ENCODE data around the gene FZD10.

The FZD10 gene

DNA sequence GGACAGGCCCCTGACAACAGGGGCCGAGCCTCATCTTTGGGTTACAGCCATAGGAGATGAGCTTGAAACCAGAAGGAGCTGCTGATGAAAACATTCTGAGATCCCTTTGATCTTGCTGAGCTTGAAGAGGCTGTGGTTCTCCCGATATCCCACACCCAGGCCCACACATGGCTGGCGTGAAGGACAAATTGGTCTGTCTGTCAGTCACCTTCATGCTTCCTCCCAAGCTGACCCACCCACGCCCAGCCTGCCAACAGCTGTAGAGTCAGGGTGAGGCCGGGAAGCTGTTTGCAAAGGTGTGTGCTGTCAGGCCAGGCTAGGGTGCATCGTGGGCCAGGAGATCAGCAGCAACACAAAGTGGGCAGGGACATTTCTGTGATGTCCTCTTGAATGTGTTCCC is 43.2 kb downstream of the FZD10 start:
- no peaks in the 10 kb centered on the region for H3K27me3 ChIP-seq (ENCODE audit: insufficient read depth, low read length)
- H3K4me3 ChIP-seq (ENCODE audit: low read depth, low read length, poor library complexity, severe bottlenecking), result no peak overlapping the region
- H3K36me3 ChIP-seq (ENCODE audit: insufficient read depth, low read length), result no peaks in the 10 kb centered on the region
- no peaks in the 10 kb centered on the region for H3K79me2 ChIP-seq (ENCODE audit: insufficient read depth, low read length)
- no peak overlapping the region for H3K9ac ChIP-seq (ENCODE audit: low read length)
- H3K27ac ChIP-seq (ENCODE audit: low read depth, low read length, poor library complexity, severe bottlenecking), result no peak overlapping the region
- H3K4me2 ChIP-seq (ENCODE audit: low read length), result no peak overlapping the region
- H2AFZ ChIP-seq (ENCODE audit: low read length), result no peak overlapping the region
- no peak for TF ChIP-seq EZH2 (IDR thresholded peaks at IDR 0.05; ENCODE audit: borderline replicate concordance, low read length)
- TF ChIP-seq, protein P1, sequence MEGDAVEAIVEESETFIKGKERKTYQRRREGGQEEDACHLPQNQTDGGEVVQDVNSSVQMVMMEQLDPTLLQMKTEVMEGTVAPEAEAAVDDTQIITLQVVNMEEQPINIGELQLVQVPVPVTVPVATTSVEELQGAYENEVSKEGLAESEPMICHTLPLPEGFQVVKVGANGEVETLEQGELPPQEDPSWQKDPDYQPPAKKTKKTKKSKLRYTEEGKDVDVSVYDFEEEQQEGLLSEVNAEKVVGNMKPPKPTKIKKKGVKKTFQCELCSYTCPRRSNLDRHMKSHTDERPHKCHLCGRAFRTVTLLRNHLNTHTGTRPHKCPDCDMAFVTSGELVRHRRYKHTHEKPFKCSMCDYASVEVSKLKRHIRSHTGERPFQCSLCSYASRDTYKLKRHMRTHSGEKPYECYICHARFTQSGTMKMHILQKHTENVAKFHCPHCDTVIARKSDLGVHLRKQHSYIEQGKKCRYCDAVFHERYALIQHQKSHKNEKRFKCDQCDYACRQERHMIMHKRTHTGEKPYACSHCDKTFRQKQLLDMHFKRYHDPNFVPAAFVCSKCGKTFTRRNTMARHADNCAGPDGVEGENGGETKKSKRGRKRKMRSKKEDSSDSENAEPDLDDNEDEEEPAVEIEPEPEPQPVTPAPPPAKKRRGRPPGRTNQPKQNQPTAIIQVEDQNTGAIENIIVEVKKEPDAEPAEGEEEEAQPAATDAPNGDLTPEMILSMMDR (IDR thresholded peaks at IDR 0.05; ENCODE audit: low read length), result no peak
- no peaks in the 10 kb centered on the region for H3K4me1 ChIP-seq (ENCODE audit: insufficient read depth, low read length, severe bottlenecking)
- H3K9me2 ChIP-seq (ENCODE audit: low read depth, low read length), result no peaks in the 10 kb centered on the region
- no peaks in the 10 kb centered on the region for H3K9me3 ChIP-seq (ENCODE audit: low read length)
- H4K20me1 ChIP-seq (ENCODE audit: insufficient read depth, low read length), result no peaks in the 10 kb centered on the region
- H3F3A ChIP-seq (ENCODE audit: insufficient read depth, low read length), result no peaks in the 10 kb centered on the region

DNA sequence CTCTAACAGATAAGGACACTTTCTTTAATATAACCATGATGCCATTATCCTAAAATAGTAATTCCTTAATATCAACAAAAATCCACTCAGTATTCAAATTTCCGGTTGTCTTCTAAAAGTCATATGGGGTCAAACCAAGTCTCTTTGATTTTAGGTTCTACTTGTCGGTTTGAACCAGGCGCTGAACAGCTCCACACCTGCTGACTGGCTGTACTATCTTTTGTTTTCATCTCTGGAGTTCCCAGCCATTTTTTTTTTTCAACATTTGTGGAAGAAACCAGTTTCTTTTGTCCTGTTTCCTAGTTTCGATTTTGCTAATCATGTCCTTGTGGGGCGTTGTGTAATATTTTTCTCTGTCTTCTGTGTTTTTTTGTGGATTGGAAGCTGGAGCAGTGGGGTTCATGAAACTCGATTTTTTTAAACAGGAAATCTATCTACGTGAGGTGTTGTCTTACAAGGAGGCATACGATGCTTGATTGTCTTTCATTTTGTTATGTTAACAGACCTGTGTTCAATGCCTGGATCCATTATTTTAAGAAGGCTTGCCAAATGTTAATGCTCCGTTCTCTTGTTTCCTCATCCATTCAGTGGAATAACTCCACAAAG is 50.2 kb downstream of the FZD10 start:
- H4K20me1 ChIP-seq (ENCODE audit: insufficient read depth, low read length), result no peaks in the 10 kb centered on the region
- H3K79me2 ChIP-seq (ENCODE audit: insufficient read depth, low read length), result no peaks in the 10 kb centered on the region
- no peaks in the 10 kb centered on the region for H3F3A ChIP-seq (ENCODE audit: insufficient read depth, low read length)
- H3K4me3 ChIP-seq (ENCODE audit: low read depth, low read length, poor library complexity, severe bottlenecking), result no peak overlapping the region
- no peak for TF ChIP-seq EZH2 (IDR thresholded peaks at IDR 0.05; ENCODE audit: borderline replicate concordance, low read length)
- TF ChIP-seq, protein P1 (IDR thresholded peaks at IDR 0.05; ENCODE audit: low read length), result no peak
- H3K9me2 ChIP-seq (ENCODE audit: low read depth, low read length), result no peaks in the 10 kb centered on the region
- no peaks in the 10 kb centered on the region for H3K27me3 ChIP-seq (ENCODE audit: insufficient read depth, low read length)
- no peak overlapping the region for H3K4me2 ChIP-seq (ENCODE audit: low read length)
- H3K9ac ChIP-seq (ENCODE audit: low read length), result no peak overlapping the region
- H3K27ac ChIP-seq (ENCODE audit: low read depth, low read length, poor library complexity, severe bottlenecking), result no peak overlapping the region
- H2AFZ ChIP-seq (ENCODE audit: low read length), result no peak overlapping the region
- no peaks in the 10 kb centered on the region for H3K36me3 ChIP-seq (ENCODE audit: insufficient read depth, low read length)
- H3K9me3 ChIP-seq (ENCODE audit: low read length), result no peaks in the 10 kb centered on the region
- H3K4me1 ChIP-seq (ENCODE audit: insufficient read depth, low read length, severe bottlenecking), result no peaks in the 10 kb centered on the region

GRCh38 chr12:130213249-130213648 is 51.0 kb downstream of the FZD10 start:
- H3K79me2 ChIP-seq (ENCODE audit: insufficient read depth, low read length), result no peaks in the 10 kb centered on the region
- no peaks in the 10 kb centered on the region for H3K9me3 ChIP-seq (ENCODE audit: low read length)
- H4K20me1 ChIP-seq (ENCODE audit: insufficient read depth, low read length), result no peaks in the 10 kb centered on the region
- H3K27ac ChIP-seq (ENCODE audit: low read depth, low read length, poor library complexity, severe bottlenecking), result no peak overlapping the region
- no peak for TF ChIP-seq EZH2 (IDR thresholded peaks at IDR 0.05; ENCODE audit: borderline replicate concordance, low read length)
- no peaks in the 10 kb centered on the region for H3K27me3 ChIP-seq (ENCODE audit: insufficient read depth, low read length)
- H3K4me3 ChIP-seq (ENCODE audit: low read depth, low read length, poor library complexity, severe bottlenecking), result no peak overlapping the region
- H3F3A ChIP-seq (ENCODE audit: insufficient read depth, low read length), result no peaks in the 10 kb centered on the region
- H3K4me2 ChIP-seq (ENCODE audit: low read length), result no peak overlapping the region
- H3K36me3 ChIP-seq (ENCODE audit: insufficient read depth, low read length), result no peaks in the 10 kb centered on the region
- H2AFZ ChIP-seq (ENCODE audit: low read length), result no peak overlapping the region
- no peak overlapping the region for H3K9ac ChIP-seq (ENCODE audit: low read length)
- no peaks in the 10 kb centered on the region for H3K4me1 ChIP-seq (ENCODE audit: insufficient read depth, low read length, severe bottlenecking)
- H3K9me2 ChIP-seq (ENCODE audit: low read depth, low read length), result no peaks in the 10 kb centered on the region

All from OCI-LY1 (cell line).